Upper lobe of left lung (tissue), 4 donors: Measurements from ENCODE around the gene KRT14.

Experiments used
- EP300 ChIP-seq, 4 donors: sonication (generic); formaldehyde crosslinking; IDR thresholded peaks; one replicate each; pipeline ENCODE4 v1.5.1; 2017; ENCODE audit warnings: antibody characterized with exemption in 4 of 4, control low read depth in 2 of 4
- POLR2A ChIP-seq, 4 donors: fragments of 450-650 bp; IDR thresholded peaks; one replicate each; pipeline ENCODE4 v1.5.1; 2016 to 2017; ENCODE audit warnings: antibody characterized with exemption in 4 of 4, mild to moderate bottlenecking in 2 of 4
- POLR2AphosphoS5 ChIP-seq, 2 donors: sonication (generic); formaldehyde crosslinking; IDR thresholded peaks; one replicate each; pipeline ENCODE4 v1.5.1; 2017; ENCODE audit warnings: antibody characterized with exemption in 2 of 2
- TF ChIP-seq, protein P1 (sequence below), 6 experiments: fragments of 450-650 bp in 4 of 6; fragments of 200-600 bp in 2 of 6; sonication (generic) in 2 of 6; IDR thresholded peaks; one replicate each; pipeline ENCODE4 v1.5.1; 2016 to 2019; ENCODE audit warnings: antibody characterized with exemption in 6 of 6

DNA sequence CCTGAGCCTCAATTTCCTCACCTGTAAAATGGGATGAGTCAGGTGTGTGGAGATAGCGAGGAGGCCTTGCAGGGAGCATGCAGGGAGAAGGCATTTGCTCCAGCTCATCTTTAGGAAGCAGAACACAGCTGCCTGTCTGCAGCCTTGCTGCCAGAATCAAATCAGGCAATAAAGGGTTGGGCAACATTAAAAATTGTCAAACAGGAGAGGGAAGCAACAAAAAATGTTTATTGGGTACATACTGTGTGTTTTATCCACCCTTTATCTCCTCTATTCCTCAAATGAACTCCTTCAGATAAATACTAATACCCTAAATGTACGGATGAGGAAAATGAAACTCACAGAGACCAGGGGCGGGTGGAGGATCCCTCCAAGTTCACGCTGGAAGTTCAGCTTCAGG, 13.6 kb upstream of the KRT14 start:
- TF ChIP-seq, protein P1, sequence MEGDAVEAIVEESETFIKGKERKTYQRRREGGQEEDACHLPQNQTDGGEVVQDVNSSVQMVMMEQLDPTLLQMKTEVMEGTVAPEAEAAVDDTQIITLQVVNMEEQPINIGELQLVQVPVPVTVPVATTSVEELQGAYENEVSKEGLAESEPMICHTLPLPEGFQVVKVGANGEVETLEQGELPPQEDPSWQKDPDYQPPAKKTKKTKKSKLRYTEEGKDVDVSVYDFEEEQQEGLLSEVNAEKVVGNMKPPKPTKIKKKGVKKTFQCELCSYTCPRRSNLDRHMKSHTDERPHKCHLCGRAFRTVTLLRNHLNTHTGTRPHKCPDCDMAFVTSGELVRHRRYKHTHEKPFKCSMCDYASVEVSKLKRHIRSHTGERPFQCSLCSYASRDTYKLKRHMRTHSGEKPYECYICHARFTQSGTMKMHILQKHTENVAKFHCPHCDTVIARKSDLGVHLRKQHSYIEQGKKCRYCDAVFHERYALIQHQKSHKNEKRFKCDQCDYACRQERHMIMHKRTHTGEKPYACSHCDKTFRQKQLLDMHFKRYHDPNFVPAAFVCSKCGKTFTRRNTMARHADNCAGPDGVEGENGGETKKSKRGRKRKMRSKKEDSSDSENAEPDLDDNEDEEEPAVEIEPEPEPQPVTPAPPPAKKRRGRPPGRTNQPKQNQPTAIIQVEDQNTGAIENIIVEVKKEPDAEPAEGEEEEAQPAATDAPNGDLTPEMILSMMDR (IDR thresholded peaks at IDR 0.05), result no peak
- TF ChIP-seq POLR2AphosphoS5 (IDR thresholded peaks at IDR 0.05), result no peak
- TF ChIP-seq POLR2A (IDR thresholded peaks at IDR 0.05), result no peak
- TF ChIP-seq EP300 (IDR thresholded peaks at IDR 0.05), result no peak
